HG03354 (cell line): ENCODE measurements around the gene TFCP2L1.

Source experiments
- ATAC-seq: cut with Tn5 transposase; IDR thresholded peaks from one replicate; pipeline ENCODE4 v1.9.1; 2021; ENCODE audit warnings: mild to moderate bottlenecking; ENCODE audit not compliant: unreplicated experiment, poor library complexity, severe bottlenecking

TFCP2L1 gene

DNA sequence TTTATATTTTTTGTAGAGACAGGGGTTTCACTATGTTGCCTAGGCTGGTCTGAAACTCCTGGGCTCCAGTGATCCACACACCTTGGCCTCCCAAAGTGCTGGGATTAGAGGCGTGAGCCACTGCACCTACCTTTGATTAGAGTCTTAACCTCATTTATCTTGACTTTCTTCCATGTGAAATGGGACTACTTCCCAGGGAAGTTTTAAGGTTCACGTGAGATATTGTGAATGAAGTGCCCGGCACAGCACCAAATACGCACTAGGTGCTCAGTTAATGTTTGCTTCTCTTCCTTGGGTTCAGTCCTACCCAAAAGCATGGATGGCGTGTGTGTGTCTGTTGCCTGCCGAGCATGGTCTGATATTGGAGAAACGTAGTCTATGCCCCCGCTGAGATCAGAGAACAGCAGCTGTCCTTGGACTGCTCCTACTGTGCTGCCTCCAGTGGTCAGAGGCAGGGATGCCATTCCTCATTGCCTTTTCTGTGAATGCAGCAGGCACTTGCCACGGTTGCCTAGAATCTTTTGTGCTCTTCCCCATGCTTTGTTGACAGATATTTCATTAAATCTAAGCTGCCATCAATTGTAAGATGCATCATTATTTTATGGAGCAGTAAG, 12.3 kb upstream of the TFCP2L1 start:
- peak; percentile 82 for ATAC-seq

DNA sequence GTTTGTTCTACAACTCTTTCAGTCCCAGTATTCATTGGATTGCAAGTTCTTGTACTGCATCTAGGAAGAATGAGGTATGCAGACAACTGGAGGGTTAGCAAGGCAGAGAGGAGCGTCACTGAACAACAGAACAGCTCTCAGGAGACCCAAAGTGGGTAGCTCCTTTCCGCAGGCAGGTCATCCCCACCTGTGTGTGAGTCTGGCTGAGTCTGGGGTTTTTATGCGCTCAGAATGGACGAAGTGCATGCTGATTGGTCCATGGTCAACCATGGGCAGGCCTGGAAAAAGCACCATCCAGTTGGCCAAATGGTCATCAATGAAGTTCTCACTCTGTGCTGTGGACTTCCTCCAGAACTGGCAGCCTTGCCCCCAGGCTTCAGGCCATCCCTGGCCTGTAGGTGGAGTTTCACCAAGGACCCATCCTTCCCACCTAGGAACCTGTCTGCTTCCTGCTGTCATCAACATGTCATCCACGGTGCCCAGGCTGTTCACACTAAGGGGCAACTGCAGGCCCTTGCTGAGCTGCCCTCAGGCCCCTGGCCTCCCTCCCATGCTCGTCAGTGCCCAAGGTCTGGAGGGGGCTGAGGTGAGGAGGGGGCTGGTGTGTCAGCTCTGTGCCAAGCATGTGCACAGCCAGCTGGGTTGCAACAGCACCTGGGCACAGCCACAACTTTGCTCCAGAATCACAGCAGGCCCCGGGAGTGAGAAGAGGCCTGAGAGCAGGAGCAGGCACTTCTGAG, 11.1 kb upstream of the TFCP2L1 start:
- ATAC-seq = no peak

DNA sequence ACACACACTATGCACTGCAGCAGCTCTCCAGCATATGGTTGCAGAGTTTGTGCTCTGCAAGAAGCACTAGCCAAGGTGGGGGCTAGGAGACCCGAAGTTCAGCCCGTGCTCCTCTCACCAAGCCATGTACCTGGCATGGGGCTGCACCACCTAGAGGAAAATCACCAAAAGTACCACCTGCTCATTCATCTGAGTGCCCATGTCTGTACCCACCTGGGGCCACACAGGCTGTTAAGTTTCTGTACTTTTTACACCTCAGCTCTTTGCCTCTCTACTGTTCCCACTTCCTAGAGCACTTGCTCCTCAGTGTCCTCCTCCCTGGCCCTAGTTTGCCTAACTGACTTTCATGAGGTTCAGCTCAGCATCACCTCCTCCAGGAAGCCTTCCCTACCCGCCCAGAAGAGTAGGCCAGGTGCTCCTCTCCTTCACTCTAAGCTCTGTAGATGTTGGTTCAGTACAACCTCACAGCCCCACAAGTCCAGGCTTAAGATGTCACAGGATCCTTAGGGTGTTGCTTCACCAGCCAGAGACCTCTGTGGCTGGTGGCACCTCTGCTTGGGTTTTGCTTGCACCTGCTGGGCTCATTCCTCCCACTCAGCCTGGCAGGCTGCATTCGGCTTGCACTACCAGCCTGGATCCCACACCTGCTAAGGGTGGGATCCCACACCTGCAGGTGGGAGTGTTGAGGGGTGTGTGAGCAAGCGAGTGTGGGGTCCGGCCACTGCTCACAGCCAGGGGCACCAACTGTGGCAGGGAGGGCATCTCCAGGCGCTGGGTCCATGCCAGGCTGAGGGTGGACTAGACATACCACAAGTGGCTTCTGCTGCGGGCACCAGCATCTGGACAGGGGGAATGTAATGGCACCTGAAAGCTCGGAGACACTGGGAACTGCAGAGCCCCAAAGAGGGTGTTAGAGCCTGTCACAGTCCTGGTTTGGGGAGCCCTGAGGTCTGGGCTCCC, 10.2 kb upstream of the TFCP2L1 start:
- no peak for ATAC-seq

DNA sequence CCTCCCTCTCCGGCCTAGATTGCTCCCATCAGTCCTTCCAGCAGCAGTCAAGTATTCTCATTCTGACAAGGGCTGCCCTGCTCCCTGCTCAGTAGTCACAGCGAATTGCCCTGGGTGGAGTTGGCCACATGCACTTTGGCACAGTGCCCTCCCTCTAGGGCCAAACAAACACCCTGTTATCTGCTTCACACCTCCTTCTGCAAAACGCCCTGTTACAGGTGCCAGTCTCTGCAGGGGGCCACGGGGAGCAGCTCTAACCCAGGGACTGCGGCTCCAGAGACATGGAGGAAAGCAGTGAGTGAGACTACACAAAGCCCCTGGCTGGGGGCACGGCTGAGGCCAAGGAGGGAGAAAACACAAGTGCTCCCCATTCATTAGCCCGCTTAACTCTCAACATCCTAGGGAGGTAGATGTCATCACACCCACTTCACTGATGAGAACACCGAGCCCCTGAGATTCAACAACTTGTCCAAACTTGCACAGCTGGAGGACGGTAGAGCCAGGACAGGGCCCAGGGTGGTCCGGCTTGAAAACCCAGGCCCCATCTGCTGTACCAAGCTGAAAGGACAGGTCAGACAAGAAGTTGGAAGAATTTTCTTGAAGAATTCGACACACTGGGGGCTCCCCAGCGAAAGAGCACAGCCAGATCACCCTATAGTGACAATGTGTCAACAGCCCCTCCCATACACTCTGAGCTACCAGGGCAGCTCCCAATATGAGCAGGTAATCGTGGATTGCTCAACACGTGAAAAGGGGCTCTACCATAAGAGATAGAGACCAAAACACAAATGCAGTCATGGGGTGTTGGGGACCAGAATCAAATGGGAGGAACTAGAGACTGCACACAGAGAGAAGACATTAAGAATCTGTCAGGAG, 8.7 kb upstream of the TFCP2L1 start:
- no peak for ATAC-seq

DNA sequence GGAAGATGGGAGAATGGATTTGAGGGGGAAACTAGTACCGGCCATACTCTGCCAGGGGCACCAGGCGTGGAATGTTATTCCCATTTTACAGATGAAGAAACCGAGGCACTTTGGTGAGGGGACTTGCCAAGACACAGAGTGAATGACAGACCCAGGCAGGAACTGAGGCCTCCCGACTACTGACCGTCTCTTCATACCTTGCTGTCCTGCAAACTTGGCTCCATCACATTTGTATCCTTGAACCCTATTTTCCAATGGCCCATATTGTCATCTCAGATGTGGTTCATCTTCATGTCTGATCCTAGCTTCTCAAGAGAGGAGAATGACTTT, 6.2 kb upstream of the TFCP2L1 start:
- ATAC-seq = no peak

DNA sequence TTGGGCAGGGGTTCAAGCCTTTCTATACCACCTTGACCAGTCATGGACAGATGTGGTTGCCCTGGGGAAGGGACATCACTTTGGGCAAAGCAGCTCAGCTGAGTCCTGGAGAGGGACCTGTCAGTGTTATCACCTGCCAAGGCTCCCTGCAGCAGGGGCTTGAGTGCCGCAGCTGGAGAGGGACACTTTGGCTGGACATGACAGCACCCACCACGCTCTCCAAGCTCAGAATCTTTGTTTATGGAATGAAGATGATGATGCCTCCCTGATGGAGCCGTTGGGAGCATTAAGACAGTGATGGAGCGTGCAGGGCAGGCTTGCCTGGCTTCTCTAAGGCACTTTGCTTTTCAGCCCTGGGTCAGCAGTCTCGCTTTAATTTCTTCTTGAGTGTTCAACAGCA, 4.3 kb upstream of the TFCP2L1 start:
- ATAC-seq = no peak

DNA sequence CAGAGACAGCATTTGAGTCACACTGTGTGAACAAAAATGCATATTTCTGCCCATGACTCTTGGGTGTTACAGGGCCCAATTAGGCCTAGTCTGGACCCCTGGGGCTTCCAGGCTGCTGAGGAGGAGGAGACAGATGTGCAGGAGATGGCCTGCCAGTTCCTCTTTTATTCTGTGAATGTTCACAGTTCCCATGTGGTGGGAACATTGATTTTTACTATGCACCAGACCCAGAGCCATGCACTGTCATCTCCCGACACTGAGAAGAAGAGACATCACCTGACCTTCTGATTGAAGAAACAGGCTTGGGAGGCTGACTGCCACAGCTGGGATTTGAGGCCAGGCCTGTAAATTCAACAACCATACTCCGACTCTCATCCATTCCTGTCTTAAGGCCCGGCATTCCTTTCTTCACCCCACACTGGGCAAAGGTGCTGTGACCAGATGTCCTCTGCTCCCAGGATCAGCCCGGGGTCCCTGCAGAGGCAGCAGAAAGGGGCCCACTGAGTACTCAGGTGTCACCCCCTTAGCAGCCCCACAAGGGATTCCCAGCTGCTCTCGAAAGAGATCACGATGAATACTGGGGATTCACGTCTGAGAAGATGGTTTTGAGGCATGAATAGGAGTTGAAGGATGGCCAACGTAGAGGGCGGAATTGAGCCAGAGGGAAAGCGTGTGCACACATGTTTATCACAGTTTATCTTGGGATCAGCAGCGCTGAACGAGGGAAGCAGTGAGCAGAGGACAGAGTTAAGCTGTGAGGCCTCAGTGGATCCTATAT, 3.6 kb upstream of the TFCP2L1 start:
- ATAC-seq = no peak

DNA sequence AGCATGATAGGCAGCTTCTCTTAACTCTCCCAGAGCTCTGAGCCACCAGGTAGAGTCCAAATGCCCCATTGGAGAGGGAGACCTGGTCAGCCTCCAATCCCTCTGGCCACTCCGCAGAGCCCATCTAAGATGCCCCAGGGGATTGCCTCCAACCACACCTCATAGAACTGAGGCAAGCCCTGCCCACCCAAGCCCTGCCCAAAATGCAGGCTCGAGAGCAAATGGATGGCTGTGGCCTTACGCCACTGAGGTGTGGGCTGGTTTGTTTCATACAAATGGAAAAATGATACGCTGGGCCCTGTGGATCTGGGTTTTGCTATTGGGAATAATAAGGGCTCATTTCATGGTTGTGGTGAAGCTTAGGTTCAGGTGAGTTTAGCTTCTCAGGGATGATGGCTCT, 3.0 kb upstream of the TFCP2L1 start:
- ATAC-seq = no peak

DNA sequence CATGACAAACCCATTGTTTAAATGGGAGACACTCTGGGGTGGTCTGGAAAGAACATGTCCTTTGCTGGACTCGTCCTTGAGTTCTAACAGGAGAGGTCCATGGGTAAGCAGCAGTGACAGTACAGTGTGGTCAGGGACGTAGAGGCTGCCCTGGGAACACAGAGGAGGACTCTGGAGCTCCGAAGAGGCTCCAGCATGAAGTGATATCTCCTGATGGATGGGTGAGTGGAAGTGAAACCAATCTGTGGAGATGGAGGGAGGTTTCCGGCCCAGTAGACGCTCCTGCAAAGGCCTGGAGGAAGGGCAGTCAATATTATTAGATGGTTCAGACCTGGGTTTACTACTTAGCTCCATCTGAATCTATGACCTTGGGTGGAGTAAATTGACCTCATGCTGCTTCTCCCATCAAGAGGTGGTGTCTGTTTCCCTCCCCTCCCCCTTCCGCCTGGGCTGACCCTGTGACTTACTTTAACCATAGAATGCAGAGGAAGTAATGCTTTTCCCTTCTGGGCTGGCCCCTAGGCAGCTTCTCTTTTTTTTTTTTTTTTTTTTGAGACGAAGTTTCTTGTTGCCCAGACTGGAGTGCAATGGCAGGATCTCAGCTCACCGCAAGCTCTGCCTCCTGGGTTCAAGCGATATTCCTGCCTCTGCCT, 2.3 kb upstream of the TFCP2L1 start:
- ATAC-seq = no peak

DNA sequence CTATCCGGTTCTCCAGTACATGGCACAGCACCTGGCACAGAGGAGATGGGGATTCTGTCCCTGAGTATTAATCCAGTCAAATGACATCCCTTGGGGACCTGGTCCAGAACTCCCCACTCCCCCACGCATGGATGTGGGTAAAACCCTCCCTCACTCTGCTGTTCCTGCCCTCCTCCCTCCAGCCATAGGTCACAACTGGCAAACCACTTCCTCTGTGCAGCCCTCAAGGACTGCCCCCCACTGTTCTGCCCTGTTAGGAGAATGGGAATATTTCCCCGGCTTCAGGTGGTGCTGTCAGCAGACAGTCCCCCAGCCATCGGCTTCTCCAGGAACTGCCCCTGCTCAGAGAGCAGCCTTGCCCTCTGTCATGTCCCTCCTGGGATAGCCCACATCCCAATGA, 1.5 kb upstream of the TFCP2L1 start:
- no peak for ATAC-seq

DNA sequence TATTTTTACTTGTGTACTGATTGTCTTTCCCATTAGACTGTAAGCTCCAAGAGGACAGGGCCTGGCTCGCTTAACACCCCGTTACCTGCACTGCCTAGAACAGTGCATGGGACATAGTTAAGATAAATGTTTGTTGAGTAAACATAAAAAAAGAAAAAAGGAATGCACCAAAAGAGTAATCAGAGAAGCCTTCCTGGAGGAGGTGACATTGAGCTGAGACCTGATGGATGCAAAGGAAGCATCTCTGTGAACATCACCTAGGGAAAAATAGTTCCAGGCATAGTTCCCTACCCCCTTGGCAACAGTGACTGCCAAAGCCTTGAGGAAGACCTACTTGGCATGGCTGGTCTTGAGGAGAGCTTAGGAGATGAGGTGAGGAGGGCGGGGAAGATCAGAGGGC, 924 bp upstream of the TFCP2L1 start:
- no peak for ATAC-seq

DNA sequence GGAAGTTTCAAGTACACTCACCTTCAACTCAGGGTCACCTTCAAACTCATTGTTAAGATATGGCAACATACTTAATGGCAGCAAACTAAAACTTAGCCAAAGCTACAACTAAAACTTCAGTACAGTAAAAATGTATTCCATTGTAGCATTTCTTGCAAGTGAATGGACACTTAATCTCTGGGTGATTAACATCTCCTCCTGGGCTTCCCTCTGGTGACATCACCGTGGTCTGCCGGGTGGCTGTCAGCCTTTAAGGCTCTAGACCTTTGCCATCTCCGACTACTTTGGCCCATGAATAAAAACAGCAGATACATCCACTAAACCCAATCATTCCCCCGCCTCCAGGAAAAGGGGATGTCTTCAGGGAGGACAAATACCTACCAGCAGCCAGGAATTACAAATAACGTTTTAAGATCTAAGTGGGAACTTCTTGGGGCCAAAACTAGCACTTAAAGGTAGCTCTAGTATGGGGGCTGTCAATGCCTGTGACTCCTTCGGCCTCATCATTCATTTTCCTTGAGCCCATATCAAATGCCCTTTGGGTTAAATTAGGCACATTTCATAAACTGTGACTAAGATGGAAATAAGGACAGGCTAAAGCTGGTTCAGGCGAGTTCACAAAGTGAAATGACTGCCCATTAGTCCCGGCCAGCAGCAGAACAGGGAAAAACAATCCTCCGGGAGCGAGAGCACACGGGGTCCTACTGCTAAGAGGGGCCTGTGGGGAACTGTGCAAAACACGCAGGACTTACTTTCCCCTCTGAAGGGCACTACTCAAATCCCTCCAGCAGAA, 1.1 kb downstream of the TFCP2L1 start:
- ATAC-seq = no peak

DNA sequence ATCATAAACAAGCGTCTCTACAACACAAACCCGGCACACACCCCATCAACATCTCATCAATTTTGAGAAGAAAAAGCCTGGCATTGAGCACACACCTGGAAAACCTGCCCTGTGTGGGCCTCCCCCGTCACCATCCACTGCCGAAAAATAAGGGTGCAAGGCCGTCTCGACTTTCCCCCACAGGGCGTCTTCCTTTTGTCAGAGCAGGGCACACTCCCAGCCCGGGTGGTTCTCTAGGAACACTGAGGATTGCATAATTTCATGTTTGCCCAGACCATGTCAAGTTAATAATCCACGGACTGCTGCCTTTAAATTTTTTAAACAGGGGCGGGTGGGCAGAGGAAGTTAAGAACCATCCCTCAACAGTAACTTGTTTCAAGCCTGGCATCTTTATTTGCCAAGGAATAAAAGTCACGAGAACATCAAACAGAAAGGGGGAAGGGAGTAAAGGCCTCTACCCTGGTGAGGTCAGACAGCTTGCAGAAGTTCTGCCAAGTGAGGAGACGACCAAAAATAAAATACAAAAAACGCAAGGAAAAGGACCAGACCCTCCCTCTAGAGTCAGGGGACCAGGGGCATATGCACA, 2.1 kb downstream of the TFCP2L1 start:
- ATAC-seq = no peak

DNA sequence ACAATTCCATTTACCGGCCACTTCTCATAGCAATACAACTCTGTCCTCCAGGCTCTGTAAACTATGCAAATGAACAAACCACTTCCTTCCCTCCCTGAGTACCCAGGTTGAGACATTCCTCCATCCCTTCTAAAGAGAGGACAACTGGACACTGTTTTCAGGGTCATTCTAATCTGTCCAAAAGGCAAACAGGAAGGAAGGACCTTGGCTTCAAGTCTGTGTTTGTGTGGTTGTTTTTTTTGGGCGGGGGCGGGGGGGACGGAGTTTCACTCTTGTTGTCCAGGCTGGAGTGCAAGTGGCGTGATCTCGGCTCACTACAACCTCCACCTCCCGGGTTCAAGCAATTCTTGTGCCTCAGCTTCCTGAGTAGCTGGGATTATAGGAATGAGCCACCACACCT, 3.3 kb downstream of the TFCP2L1 start:
- no peak for ATAC-seq

DNA sequence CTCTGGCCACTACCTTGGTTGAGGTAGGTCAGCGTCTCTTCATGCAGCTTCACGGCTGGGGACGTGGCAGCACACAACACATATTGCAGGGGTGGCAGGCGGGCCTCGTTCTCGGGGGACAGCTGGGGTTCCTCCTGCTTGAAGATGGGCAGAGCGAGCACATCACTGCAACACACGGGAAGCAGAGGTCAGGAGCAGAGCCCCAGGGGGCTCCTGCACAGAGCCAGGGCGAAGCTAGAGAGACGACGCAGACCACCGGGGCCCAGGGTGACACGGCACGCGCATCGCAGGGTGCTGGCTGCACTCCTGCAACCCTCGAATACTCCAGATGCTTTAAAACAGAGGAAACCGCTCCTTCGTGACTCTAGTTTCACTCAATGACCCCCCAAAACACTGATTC, 3.9 kb downstream of the TFCP2L1 start:
- ATAC-seq = no peak

DNA sequence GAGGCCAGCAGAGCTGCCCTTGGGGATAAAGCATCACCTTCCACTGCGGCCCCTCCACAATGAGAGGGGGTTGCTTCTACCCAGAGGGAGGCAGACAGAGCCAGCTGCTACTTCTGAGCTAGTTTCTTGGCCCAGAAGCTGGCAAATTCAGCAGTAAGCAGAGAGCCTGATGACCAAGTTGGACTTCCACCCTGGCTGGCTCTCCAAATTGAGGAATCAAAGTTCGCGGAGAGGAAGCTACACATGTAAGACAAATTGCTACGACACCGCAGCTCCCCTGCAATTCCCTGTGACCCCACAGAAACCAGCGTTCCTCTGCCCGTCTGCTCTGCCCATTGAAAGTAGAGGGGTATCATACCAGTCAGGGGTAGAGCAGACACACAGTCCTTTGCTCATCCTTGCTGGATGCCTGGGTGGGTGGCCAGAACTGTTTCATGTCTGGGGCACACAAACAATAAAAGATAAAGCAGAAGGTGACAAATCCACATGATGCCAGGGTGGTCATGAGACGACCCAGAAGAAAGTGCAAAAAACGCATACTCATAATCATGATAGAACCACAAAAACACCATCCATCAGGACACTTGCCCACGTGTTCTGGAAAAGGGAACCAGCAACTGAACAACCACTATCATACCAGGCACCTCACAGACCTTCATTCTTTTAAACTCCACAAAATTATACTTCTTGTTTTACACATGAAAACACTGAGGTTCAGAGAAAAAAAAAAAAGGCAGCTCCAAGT, 5.4 kb downstream of the TFCP2L1 start:
- ATAC-seq = no peak

DNA sequence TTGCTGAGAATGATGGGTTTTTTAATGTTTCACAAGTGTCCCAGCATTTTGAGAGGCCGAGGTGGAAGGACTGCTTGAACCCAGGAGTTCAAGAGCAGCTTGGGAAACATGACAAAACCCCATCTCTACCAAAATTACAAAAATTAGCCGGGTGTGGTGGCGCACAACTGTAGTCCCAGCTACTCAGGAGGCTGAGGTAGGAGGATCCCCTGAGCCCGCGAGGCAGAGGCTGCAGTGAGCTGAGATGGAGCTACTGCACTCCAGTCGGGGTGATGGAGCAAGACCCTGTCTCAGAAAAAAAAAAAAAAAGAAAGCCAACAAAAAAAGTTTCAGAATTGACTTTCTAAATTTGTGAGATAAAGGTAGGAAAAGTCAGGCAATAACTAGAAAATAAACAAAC, 8.7 kb downstream of the TFCP2L1 start:
- ATAC-seq = no peak
